SU-DHL-6 (cell line): ENCODE measurements around the gene G2E3.

Experiments used
- H2AFZ ChIP-seq: fragments of 200-600 bp; sonication (generic); 2 replicates; pipeline ENCODE4 v1.6.1; 2014; ENCODE audit warnings: low read depth, mild to moderate bottlenecking, moderate library complexity, mixed read lengths, antibody characterized with exemption, low read length; ENCODE audit not compliant: severe bottlenecking
- H3F3A ChIP-seq: fragments of 200-600 bp; shearing (Covaris generic); 2 replicates; pipeline ENCODE4 v1.6.0; 2016; ENCODE audit warnings: antibody characterized with exemption, mild to moderate bottlenecking; ENCODE audit not compliant: insufficient read depth
- H3K27ac ChIP-seq: fragments of 200-600 bp; sonication (generic); 2 replicates; pipeline ENCODE4 v1.5.1; 2016; ENCODE audit warnings: low read depth, mild to moderate bottlenecking, low read length, moderate library complexity, mixed read lengths
- H3K27me3 ChIP-seq: fragments of 200-600 bp; sonication (generic), shearing (Covaris generic); 2 replicates; pipeline ENCODE4 v1.6.0; 2014; ENCODE audit warnings: mild to moderate bottlenecking, low read length
- H3K36me3 ChIP-seq: fragments of 200-600 bp; sonication (generic); 2 replicates; pipeline ENCODE4 v1.6.1; 2014; ENCODE audit warnings: mild to moderate bottlenecking, low read length, mixed read lengths
- H3K4me2 ChIP-seq: fragments of 300-600, 200-600 bp; shearing (Covaris generic), sonication (generic); 2 replicates; pipeline ENCODE4 v1.6.0; 2014; ENCODE audit warnings: low read length, low read depth, mild to moderate bottlenecking; ENCODE audit not compliant: poor library complexity, severe bottlenecking
- H3K4me3 ChIP-seq: fragments of 200-600 bp; sonication (generic); 2 replicates; pipeline ENCODE4 v1.5.1; 2014; ENCODE audit warnings: antibody characterized with exemption, low read length, mild to moderate bottlenecking, mixed read lengths; ENCODE audit not compliant: insufficient read depth, poor library complexity, severe bottlenecking
- H3K79me2 ChIP-seq: fragments of 200-600 bp; sonication (generic); 2 replicates; pipeline ENCODE4 v1.6.1; 2014; ENCODE audit warnings: mild to moderate bottlenecking, low read length, moderate library complexity; ENCODE audit not compliant: insufficient read depth
- H3K9ac ChIP-seq: fragments of 200-600 bp; sonication (generic); 2 replicates; pipeline ENCODE4 v1.7.0; 2014; ENCODE audit warnings: mild to moderate bottlenecking, low read length
- H3K9me2 ChIP-seq: fragments of 200-600 bp; sonication (generic); replicated peaks from 2 replicates; pipeline ENCODE4 v1.6.1; 2014; ENCODE audit warnings: low read length; ENCODE audit not compliant: insufficient read depth
- H3K9me3 ChIP-seq: fragments of 200-600 bp; sonication (generic); 2 replicates; pipeline ENCODE4 v1.6.1; 2014; ENCODE audit warnings: low read length, mixed read lengths; ENCODE audit not compliant: insufficient read depth
- H4K20me1 ChIP-seq: fragments of 200-600 bp; sonication (generic); 2 replicates; pipeline ENCODE4 v1.6.1; 2014; ENCODE audit warnings: low read depth, mild to moderate bottlenecking, antibody characterized with exemption, low read length, moderate library complexity, mixed read lengths
- EZH2phosphoT487 ChIP-seq: fragments of 200-600 bp; sonication (generic), shearing (Covaris generic); conservative IDR thresholded peaks from 2 replicates; pipeline ENCODE4 v1.6.1; 2018; ENCODE audit warnings: mild to moderate bottlenecking, antibody characterized with exemption, low read length, moderate library complexity, mixed read lengths
- TF ChIP-seq, protein P1 (sequence below): fragments of 200-600 bp; sonication (generic); IDR thresholded peaks from one replicate; pipeline ENCODE4 v1.5.1; 2017; ENCODE audit warnings: antibody characterized with exemption, mild to moderate bottlenecking, low read length, moderate library complexity; ENCODE audit not compliant: insufficient read depth, poor library complexity, severe bottlenecking

G2E3 gene

GRCh38 chr14:30621354-30621939 lies 62.5 kb downstream of the G2E3 start:
- Histone ChIP-seq H3K27ac (peak overlapping the region; percentile 73), H2AFZ (peak overlapping the region; percentile 68), H3K4me3 (peak overlapping the region; percentile 76)

DNA sequence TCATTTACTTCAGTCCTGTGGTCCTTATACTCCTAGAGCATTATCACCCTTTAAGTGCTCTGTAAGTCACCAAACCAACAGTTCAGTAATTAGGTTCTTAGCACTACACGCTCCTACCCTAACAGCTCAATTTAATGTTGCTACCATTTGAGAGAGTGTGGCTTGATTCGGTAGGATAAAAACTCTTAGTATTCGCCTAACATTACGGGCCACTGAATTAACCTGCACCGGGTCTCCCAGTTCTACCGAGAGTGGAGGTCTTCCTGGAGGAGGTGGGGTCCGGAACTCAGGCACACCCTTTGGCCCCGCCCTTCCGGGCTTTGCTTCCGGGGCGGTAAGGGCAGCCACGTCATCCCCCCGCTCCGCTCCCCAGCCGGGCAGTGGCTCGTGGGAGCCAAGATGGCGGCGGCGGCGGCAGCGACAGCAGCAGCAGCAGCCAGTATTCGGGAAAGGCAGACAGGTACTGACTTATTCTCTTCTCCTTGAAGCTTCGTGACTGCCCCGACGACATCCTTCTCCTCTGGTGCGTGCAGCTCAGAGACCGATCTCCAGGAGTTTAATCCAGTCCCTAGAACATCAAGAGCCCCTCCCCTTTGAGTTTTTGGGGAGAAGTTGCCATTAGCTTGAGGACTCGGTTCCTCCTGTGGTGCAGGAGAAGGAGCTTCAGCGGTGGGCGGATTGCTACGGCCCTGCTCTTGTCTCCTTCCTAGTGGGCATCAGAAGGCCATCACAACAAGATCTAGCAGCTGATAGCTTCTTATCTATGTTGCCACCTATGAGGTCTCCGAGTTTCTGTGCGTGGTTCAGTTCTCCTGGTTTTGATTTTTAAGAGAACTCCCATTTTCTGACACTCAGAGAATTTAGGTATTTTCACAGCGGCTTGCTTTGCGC lies 63.2 kb downstream of the G2E3 start, which contains the start of gene SCFD1:
Gene SCFD1 (plus strand): TSS at position 380 of the 891 bp plus-strand sequence. CDS start 20 bp downstream, at position 400.
- no peak for TF ChIP-seq EZH2phosphoT487
- TF ChIP-seq, protein P1, sequence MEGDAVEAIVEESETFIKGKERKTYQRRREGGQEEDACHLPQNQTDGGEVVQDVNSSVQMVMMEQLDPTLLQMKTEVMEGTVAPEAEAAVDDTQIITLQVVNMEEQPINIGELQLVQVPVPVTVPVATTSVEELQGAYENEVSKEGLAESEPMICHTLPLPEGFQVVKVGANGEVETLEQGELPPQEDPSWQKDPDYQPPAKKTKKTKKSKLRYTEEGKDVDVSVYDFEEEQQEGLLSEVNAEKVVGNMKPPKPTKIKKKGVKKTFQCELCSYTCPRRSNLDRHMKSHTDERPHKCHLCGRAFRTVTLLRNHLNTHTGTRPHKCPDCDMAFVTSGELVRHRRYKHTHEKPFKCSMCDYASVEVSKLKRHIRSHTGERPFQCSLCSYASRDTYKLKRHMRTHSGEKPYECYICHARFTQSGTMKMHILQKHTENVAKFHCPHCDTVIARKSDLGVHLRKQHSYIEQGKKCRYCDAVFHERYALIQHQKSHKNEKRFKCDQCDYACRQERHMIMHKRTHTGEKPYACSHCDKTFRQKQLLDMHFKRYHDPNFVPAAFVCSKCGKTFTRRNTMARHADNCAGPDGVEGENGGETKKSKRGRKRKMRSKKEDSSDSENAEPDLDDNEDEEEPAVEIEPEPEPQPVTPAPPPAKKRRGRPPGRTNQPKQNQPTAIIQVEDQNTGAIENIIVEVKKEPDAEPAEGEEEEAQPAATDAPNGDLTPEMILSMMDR: no peak
- Histone ChIP-seq H3K36me3 (peaks cover 4% of the 10 kb centered on the region), H2AFZ (peak within 1 kb of the TSS; percentile 68), H3K79me2 (peaks cover 49% of the 10 kb centered on the region), H4K20me1 (peaks cover 3% of the 10 kb centered on the region; the same call in 1 of the 2 replicates), H3K4me2 (peak within 1 kb of the TSS; percentile 98), H3K9ac (peak within 1 kb of the TSS; percentile 74), H3K27me3 (no peaks in the 10 kb centered on the region), H3F3A (peaks cover 24% of the 10 kb centered on the region), H3K4me3 (peak within 1 kb of the TSS; percentile 76), H3K27ac (peak within 1 kb of the TSS; percentile 73), H3K9me2 (no peaks in the 10 kb centered on the region), H3K9me3 (no peaks in the 10 kb centered on the region)

More at GRCh38 chr14:30621354-30621939, 62.5 kb downstream of the G2E3 start:
- TF ChIP-seq EZH2phosphoT487: no peak
- TF ChIP-seq, protein P1: no peak
- Histone ChIP-seq H3K27me3 (no peaks in the 10 kb centered on the region), H3K4me2 (peak overlapping the region; percentile 98), H3K9ac (peak overlapping the region; percentile 74), H3K9me3 (no peaks in the 10 kb centered on the region), H4K20me1 (no peaks in the 10 kb centered on the region; the same call in 1 of the 2 replicates), H3K9me2 (no peaks in the 10 kb centered on the region), H3F3A (peaks cover 24% of the 10 kb centered on the region), H3K36me3 (peaks cover 12% of the 10 kb centered on the region), H3K79me2 (peaks cover 41% of the 10 kb centered on the region)

- Histone ChIP-seq H3K9me2 (no peaks in the 10 kb centered on the region), H3K9ac (peak overlapping the region; percentile 74), H3K4me2 (peak overlapping the region; percentile 98), H4K20me1 (peaks cover 3% of the 10 kb centered on the region), H3K79me2 (peaks cover 62% of the 10 kb centered on the region), H3F3A (peaks cover 17% of the 10 kb centered on the region), H2AFZ (no peak overlapping the region), H3K27ac (no peak overlapping the region), H3K4me3 (peak overlapping the region; percentile 76), H3K36me3 (no peaks in the 10 kb centered on the region; the same call in 1 of the 2 replicates), H3K9me3 (no peaks in the 10 kb centered on the region), H3K27me3 (no peaks in the 10 kb centered on the region)
- no peak for TF ChIP-seq EZH2phosphoT487
Measured at GRCh38 chr14:30623412-30624131, 64.6 kb downstream of the G2E3 start.
